GM12875 (cell line): Measurements from ENCODE around the gene SREBF2.

Source experiments
- H3K4me3 ChIP-seq: one replicate; pipeline ENCODE4 v1.5.1; 2011; ENCODE audit warnings: low read depth, low read length, control low read depth
- CTCF ChIP-seq: IDR thresholded peaks from 2 replicates; pipeline ENCODE4 v1.5.1; 2011; ENCODE audit warnings: low read depth, mild to moderate bottlenecking, control low read depth, inconsistent platforms, low read length, moderate library complexity, borderline replicate concordance; ENCODE audit not compliant: insufficient read depth

Gene SREBF2

GRCh38 chr22:41902016-41902415, 69.1 kb downstream of the SREBF2 start:
- no peak overlapping the region for H3K4me3 ChIP-seq
- TF ChIP-seq CTCF, result no peak

GRCh38 chr22:41902932-41903421, 70.1 kb downstream of the SREBF2 start:
- TF ChIP-seq CTCF, result no peak
- no peak overlapping the region for H3K4me3 ChIP-seq

- no peak overlapping the region for H3K4me3 ChIP-seq
- no peak for TF ChIP-seq CTCF
Measured at GRCh38 chr22:41904450-41905410, 71.8 kb downstream of the SREBF2 start.

GRCh38 chr22:41905411-41906202, 72.7 kb downstream of the SREBF2 start:
- H3K4me3 ChIP-seq, result no peak overlapping the region
- TF ChIP-seq CTCF, result no peak

GRCh38 chr22:41906822-41907221, 73.9 kb downstream of the SREBF2 start:
- H3K4me3 ChIP-seq, result no peak overlapping the region
- no peak for TF ChIP-seq CTCF

- H3K4me3 ChIP-seq, result no peak overlapping the region
- TF ChIP-seq CTCF, result no peak
Measured at GRCh38 chr22:41907436-41908401, 74.8 kb downstream of the SREBF2 start.
